Testis (tissue), 2 donors: ENCODE data around the gene RIOX2.

Experiments
- POLR2A ChIP-seq: fragments of 450-650 bp; IDR thresholded peaks from one replicate; pipeline ENCODE4 v1.6.1; 2017; ENCODE audit warnings: antibody characterized with exemption, mild to moderate bottlenecking, moderate library complexity
- TF ChIP-seq, protein P1 (sequence below), 3 experiments: fragments of 450-650 bp in 2 of 3; fragments of 200-600 bp in 1 of 3; sonication (generic) in 1 of 3; IDR thresholded peaks; one replicate each; pipeline ENCODE4 v1.5.1; 2016 to 2019; ENCODE audit warnings: antibody characterized with exemption in 3 of 3, mild to moderate bottlenecking in 2 of 3, moderate library complexity in 1 of 3

DNA sequence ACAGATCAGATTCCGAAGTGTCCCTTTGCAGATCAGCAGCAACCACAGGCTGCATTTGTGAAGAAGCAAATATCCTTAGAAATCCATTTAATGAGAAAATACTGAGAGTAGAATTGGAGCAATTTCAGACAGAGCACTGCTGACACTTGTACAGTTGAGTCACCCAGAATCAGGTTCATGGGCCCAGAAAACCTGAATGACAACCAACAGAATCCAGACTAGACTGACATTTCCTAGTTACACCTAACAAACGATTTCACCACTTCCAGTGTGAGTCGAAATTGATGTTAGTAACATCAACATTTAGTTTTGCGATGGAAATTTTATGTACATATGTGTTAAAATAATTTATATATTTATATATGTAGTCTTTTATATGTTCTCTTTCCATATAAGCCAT lies 46.1 kb upstream of the RIOX2 start:
- TF ChIP-seq, protein P1, sequence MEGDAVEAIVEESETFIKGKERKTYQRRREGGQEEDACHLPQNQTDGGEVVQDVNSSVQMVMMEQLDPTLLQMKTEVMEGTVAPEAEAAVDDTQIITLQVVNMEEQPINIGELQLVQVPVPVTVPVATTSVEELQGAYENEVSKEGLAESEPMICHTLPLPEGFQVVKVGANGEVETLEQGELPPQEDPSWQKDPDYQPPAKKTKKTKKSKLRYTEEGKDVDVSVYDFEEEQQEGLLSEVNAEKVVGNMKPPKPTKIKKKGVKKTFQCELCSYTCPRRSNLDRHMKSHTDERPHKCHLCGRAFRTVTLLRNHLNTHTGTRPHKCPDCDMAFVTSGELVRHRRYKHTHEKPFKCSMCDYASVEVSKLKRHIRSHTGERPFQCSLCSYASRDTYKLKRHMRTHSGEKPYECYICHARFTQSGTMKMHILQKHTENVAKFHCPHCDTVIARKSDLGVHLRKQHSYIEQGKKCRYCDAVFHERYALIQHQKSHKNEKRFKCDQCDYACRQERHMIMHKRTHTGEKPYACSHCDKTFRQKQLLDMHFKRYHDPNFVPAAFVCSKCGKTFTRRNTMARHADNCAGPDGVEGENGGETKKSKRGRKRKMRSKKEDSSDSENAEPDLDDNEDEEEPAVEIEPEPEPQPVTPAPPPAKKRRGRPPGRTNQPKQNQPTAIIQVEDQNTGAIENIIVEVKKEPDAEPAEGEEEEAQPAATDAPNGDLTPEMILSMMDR (IDR thresholded peaks at IDR 0.05) = no peak
- no peak for TF ChIP-seq POLR2A
